ENCODE measurements around the gene SHMT2. TPM values are rescaled to one million over a fixed set of nuclear protein-coding genes. Genes with fewer than 3 reads are reported as not detected.

SHMT2 gene
- total RNA-seq, 1 experiment from 2014 or later: 280 TPM

DNA sequence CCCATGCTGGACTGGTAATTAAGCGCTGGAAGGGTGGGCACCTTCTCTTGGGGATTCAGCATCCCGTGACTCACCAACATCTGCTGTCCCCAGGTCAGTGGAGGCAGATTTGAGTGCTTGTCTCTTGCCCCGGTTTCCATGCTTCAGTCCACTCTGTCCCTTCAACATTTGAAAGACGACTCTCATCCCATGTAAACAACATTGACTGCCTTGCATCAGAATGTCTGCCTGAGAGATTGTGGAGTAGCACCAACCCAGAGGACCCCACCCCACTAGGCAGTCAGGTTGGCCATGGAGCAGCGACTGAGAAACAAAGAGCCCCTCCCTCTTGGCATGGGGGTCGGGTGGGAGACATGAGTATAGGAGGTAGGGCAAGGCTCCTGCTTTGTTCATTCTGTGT is 26.4 kb downstream of the SHMT2 start:
- no TSS peak for BruUV-seq (replicated peaks)
- H3K79me2 ChIP-seq (ENCODE audit: insufficient read depth, low read length): no peaks in the 10 kb centered on the region
- H3K9me2 ChIP-seq (ENCODE audit: insufficient read depth): no peaks in the 10 kb centered on the region
- no peaks in the 10 kb centered on the region for H3K27me3 ChIP-seq (ENCODE audit: insufficient read depth, low read length)
- TF ChIP-seq SIN3A (IDR thresholded peaks at IDR 0.05; ENCODE audit: low read depth) (no peak), POLR2AphosphoS5 (IDR thresholded peaks at IDR 0.05; ENCODE audit: low read depth, low read length) (no peak)
- TF ChIP-seq, protein P1, sequence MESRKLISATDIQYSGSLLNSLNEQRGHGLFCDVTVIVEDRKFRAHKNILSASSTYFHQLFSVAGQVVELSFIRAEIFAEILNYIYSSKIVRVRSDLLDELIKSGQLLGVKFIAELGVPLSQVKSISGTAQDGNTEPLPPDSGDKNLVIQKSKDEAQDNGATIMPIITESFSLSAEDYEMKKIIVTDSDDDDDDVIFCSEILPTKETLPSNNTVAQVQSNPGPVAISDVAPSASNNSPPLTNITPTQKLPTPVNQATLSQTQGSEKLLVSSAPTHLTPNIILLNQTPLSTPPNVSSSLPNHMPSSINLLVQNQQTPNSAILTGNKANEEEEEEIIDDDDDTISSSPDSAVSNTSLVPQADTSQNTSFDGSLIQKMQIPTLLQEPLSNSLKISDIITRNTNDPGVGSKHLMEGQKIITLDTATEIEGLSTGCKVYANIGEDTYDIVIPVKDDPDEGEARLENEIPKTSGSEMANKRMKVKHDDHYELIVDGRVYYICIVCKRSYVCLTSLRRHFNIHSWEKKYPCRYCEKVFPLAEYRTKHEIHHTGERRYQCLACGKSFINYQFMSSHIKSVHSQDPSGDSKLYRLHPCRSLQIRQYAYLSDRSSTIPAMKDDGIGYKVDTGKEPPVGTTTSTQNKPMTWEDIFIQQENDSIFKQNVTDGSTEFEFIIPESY (IDR thresholded peaks at IDR 0.05; ENCODE audit: extremely low read depth, insufficient replicate concordance, low read length): no peak
- H2AFZ ChIP-seq (ENCODE audit: low read depth, low read length, poor library complexity, severe bottlenecking): no peak overlapping the region
- DNase-seq (ENCODE audit: low read depth, low spot score) (no peak), ATAC-seq (no peak)
- peaks cover 5 to 6% of the 10 kb centered on the region in 2 experiments; a peak in 2 of 4 replicates for H3K36me3 ChIP-seq (ENCODE audit: control insufficient read depth in 1 of 2, insufficient read depth in 2 of 2, low read length in 2 of 2)
- ChIA-PET POLR2A (no interaction called here), CTCF (interaction anchor here (1.1 kb wide), 1 partner anchor 200 kb away, joined by 3 read pairs; no protein-coding TSS in a partner anchor), RAD21 (ENCODE audit: low non-redundant PET in 1 of 2, low total read pairs in 2 of 2, uncharacterized antibody in 2 of 2, unreplicated experiment in 2 of 2) (no interaction called here)
- H3K4me3 ChIP-seq (replicated peaks in 1 of 2; ENCODE audit: low read depth in 1 of 2, low read length in 2 of 2): no peak overlapping the region
- no peaks in the 10 kb centered on the region for H3K9me3 ChIP-seq (ENCODE audit: control insufficient read depth in 1 of 2, insufficient read depth in 1 of 2, low read depth in 1 of 2, low read length in 2 of 2)
- intact Hi-C loops (cut with micrococcal nuclease): no loop called here
- H4K20me1 ChIP-seq (ENCODE audit: insufficient read depth): no peaks in the 10 kb centered on the region
- H3K4me1 ChIP-seq (ENCODE audit: control insufficient read depth in 1 of 2, insufficient read depth in 2 of 2, low read length in 2 of 2): no peaks in the 10 kb centered on the region
- no peak overlapping the region for H3K9ac ChIP-seq (ENCODE audit: low read length)
- no peak overlapping the region for H3K4me2 ChIP-seq (ENCODE audit: low read length)
- H3K27ac ChIP-seq (ENCODE audit: low read depth, low read length): no peak overlapping the region

DNA sequence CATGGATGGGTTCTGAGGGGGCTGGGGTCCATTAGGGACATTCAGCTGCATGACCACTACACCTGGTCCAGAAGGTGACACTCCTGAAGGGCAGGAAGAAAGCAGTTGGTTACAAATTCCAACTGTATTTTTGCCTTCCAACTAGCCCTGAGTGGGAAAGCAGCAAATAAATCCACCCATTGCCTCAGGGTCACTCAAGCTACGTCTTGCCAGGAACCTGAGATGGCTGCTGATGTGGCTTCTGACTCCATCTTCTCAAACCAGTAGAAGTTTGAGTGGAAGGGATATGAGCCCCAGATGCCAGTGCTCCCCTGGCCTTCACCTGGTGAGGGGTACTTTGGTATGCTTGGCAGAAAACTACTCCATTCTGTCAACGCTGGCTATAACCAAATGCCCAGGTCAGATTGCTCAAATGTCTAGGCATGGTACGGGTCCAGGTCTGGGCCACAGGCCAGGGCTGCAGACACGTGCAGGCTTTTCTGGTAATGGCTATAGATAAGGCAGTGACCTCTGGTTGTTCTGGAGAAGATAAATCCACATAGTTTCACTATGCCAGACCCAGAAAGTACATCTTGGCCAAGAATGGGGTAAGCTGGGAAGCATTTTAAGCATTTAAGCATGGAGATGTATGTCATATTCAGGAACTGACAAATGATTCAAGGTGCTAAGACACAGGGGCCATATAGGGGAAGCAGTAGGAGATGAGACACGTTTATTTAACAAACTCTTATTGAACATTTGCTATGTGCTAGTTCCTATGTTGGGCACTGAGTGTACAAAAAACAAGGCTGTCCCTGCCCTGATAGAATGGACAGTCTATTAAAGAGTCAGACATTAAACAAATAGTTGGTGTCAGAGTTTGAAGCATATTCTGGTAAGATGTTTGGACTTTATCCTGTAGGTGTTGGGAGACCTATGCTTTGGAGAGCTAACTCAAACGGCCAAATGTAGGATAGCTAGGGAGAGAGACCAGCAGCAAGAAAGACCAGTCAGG is 29.8 kb downstream of the SHMT2 start:
- Histone ChIP-seq H3K4me2 (ENCODE audit: low read length) (no peak overlapping the region), H3K9me3 (ENCODE audit: control insufficient read depth in 1 of 2, insufficient read depth in 1 of 2, low read depth in 1 of 2, low read length in 2 of 2) (no peaks in the 10 kb centered on the region), H2AFZ (ENCODE audit: low read depth, low read length, poor library complexity, severe bottlenecking) (no peak overlapping the region), H3K36me3 (ENCODE audit: control insufficient read depth in 1 of 2, insufficient read depth in 2 of 2, low read length in 2 of 2) (peaks cover 5 to 6% of the 10 kb centered on the region in 2 experiments; a peak in 2 of 4 replicates), H3K9me2 (ENCODE audit: insufficient read depth) (no peaks in the 10 kb centered on the region), H3K9ac (ENCODE audit: low read length) (no peak overlapping the region), H3K27ac (ENCODE audit: low read depth, low read length) (no peak overlapping the region), H3K4me1 (ENCODE audit: control insufficient read depth in 1 of 2, insufficient read depth in 2 of 2, low read length in 2 of 2) (peaks cover 3 to 4% of the 10 kb centered on the region in 2 experiments; a peak in 1 of 4 replicates), H3K4me3 (replicated peaks in 1 of 2; ENCODE audit: low read depth in 1 of 2, low read length in 2 of 2) (no peak overlapping the region), H3K79me2 (ENCODE audit: insufficient read depth, low read length) (no peaks in the 10 kb centered on the region), H4K20me1 (ENCODE audit: insufficient read depth) (no peaks in the 10 kb centered on the region), H3K27me3 (ENCODE audit: insufficient read depth, low read length) (no peaks in the 10 kb centered on the region)
- POLR2A ChIA-PET: no interaction called here
- RAD21 ChIA-PET (ENCODE audit: low non-redundant PET in 1 of 2, low total read pairs in 2 of 2, uncharacterized antibody in 2 of 2, unreplicated experiment in 2 of 2): interaction anchor here in 1 of 2 experiments (0.6 kb wide), 1 partner anchor 16 kb away, joined by 5 read pairs; no protein-coding TSS in a partner anchor
- DNase-seq (ENCODE audit: low read depth, low spot score) (no peak), ATAC-seq (no peak)
- no TSS peak for BruUV-seq (replicated peaks)
- intact Hi-C loops (cut with micrococcal nuclease): no loop called here
- CTCF ChIA-PET: no interaction called here
- TF ChIP-seq CEBPB (IDR thresholded peaks at IDR 0.05; ENCODE audit: low read depth) (no peak), CBX3 (IDR thresholded peaks at IDR 0.05; ENCODE audit: low read depth) (no peak), JUND (IDR thresholded peaks at IDR 0.05) (no peak), EGR1 (IDR thresholded peaks at IDR 0.05; ENCODE audit: low read depth) (no peak), POLR2A (IDR thresholded peaks at IDR 0.05; ENCODE audit: borderline replicate concordance, extremely low read depth, insufficient read depth, insufficient read length) (no peak), RAD21 (IDR thresholded peaks at IDR 0.05; ENCODE audit: low read depth) (no peak)
- TF ChIP-seq, protein P2, sequence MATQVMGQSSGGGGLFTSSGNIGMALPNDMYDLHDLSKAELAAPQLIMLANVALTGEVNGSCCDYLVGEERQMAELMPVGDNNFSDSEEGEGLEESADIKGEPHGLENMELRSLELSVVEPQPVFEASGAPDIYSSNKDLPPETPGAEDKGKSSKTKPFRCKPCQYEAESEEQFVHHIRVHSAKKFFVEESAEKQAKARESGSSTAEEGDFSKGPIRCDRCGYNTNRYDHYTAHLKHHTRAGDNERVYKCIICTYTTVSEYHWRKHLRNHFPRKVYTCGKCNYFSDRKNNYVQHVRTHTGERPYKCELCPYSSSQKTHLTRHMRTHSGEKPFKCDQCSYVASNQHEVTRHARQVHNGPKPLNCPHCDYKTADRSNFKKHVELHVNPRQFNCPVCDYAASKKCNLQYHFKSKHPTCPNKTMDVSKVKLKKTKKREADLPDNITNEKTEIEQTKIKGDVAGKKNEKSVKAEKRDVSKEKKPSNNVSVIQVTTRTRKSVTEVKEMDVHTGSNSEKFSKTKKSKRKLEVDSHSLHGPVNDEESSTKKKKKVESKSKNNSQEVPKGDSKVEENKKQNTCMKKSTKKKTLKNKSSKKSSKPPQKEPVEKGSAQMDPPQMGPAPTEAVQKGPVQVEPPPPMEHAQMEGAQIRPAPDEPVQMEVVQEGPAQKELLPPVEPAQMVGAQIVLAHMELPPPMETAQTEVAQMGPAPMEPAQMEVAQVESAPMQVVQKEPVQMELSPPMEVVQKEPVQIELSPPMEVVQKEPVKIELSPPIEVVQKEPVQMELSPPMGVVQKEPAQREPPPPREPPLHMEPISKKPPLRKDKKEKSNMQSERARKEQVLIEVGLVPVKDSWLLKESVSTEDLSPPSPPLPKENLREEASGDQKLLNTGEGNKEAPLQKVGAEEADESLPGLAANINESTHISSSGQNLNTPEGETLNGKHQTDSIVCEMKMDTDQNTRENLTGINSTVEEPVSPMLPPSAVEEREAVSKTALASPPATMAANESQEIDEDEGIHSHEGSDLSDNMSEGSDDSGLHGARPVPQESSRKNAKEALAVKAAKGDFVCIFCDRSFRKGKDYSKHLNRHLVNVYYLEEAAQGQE (IDR thresholded peaks at IDR 0.05; ENCODE audit: low read depth): no peak
- TF ChIP-seq, protein P3, sequence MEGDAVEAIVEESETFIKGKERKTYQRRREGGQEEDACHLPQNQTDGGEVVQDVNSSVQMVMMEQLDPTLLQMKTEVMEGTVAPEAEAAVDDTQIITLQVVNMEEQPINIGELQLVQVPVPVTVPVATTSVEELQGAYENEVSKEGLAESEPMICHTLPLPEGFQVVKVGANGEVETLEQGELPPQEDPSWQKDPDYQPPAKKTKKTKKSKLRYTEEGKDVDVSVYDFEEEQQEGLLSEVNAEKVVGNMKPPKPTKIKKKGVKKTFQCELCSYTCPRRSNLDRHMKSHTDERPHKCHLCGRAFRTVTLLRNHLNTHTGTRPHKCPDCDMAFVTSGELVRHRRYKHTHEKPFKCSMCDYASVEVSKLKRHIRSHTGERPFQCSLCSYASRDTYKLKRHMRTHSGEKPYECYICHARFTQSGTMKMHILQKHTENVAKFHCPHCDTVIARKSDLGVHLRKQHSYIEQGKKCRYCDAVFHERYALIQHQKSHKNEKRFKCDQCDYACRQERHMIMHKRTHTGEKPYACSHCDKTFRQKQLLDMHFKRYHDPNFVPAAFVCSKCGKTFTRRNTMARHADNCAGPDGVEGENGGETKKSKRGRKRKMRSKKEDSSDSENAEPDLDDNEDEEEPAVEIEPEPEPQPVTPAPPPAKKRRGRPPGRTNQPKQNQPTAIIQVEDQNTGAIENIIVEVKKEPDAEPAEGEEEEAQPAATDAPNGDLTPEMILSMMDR (IDR thresholded peaks at IDR 0.05 in 2 of 3, conservative IDR thresholded peaks at IDR 0.05 in 1 of 3; ENCODE audit: borderline replicate concordance in 1 of 3, insufficient read depth in 1 of 3, low read depth in 2 of 3, low read length in 2 of 3): no peak
